Gastrocnemius medialis (tissue), 4 donors: ENCODE results near the gene PAX2. TPM values are rescaled to one million over a fixed set of nuclear protein-coding genes. Genes with fewer than 3 reads are reported as not detected.

ENCODE experiments used
- ATAC-seq, 2 donors: fragments of 150-250 bp; one replicate each; pipeline ENCODE4 v1.9.1; 2016
- DNase-seq, 2 donors: peaks; one replicate each; pipeline ENCODE4 v3.0.0-alpha.2; 2019
- H3K27ac ChIP-seq, 4 donors: fragments of 200-600 bp; sonication (generic); 1 replicate in 1 of 4; 2 replicates in 3 of 4; pipeline ENCODE4 v1.5.1; 2016 to 2018; ENCODE audit warnings: mild to moderate bottlenecking in 2 of 4, moderate library complexity in 1 of 4
- H3K27me3 ChIP-seq, 3 donors: fragments of 200-600 bp; sonication (generic) in 2 of 3; 1 replicate in 1 of 3; 2 replicates in 2 of 3; pipeline versions ENCODE4 v1.5.1 to v1.6.0; 2016 to 2019; ENCODE audit warnings: mild to moderate bottlenecking in 1 of 3, moderate library complexity in 1 of 3
- H3K36me3 ChIP-seq, 2 donors: fragments of 200-600 bp; sonication (generic) in 1 of 2; one replicate each; pipeline ENCODE4 v1.5.1; 2017 to 2018
- H3K4me1 ChIP-seq, 2 donors: fragments of 200-600 bp; sonication (generic) in 1 of 2; one replicate each; pipeline ENCODE4 v1.5.1; 2016 to 2017; ENCODE audit warnings: mild to moderate bottlenecking in 2 of 2
- H3K4me3 ChIP-seq, 4 donors: fragments of 200-600 bp; sonication (generic) in 3 of 4; 1 replicate in 1 of 4; 2 replicates in 3 of 4; pipeline ENCODE4 v1.5.1; 2016 to 2019; ENCODE audit warnings: mild to moderate bottlenecking in 2 of 4
- H3K9me3 ChIP-seq, 3 donors: fragments of 200-600 bp; sonication (generic) in 2 of 3; 1 replicate in 1 of 3; 2 replicates in 2 of 3; pipeline ENCODE4 v1.5.1; 2016 to 2019
- POLR2A ChIP-seq, 2 donors: fragments of 450-650 bp; IDR thresholded peaks; one replicate each; pipeline ENCODE4 v1.6.1; 2017; ENCODE audit warnings: antibody characterized with exemption in 2 of 2, mild to moderate bottlenecking in 2 of 2, moderate library complexity in 2 of 2
- in situ Hi-C, 4 donors: fragments of 200-750 bp; cut with MboI; loops; one replicate each; pipeline versions ENCODE4 v1.15.0 to v1.8.0; 2017; ENCODE audit warnings: low sequenced_read_pairs in 4 of 4
- intact Hi-C: fragments of 100-400 bp; cut with DNase I; formaldehyde crosslinking; loops from one replicate; pipeline ENCODE4 v1.15.1; 2023; ENCODE audit warnings: low total_unique reads
- total RNA-seq, 4 donors: library from RNA; depleted of rRNA; stranded (reverse); fragments of >200 nt; gene quantifications; one replicate each; pipeline versions ENCODE4 v1.1.0 to v1.2.3, GENCODE V29; 2016
- TF ChIP-seq, protein P1 (sequence below), 5 experiments: fragments of 450-650 bp in 3 of 5; fragments of 200-600 bp in 2 of 5; sonication (generic) in 2 of 5; IDR thresholded peaks in 4 of 5; conservative IDR thresholded peaks in 1 of 5; 1 replicate in 4 of 5; 2 replicates in 1 of 5; pipeline ENCODE4 v1.5.1; 2016 to 2019; ENCODE audit warnings: antibody characterized with exemption in 5 of 5, mild to moderate bottlenecking in 3 of 5, moderate library complexity in 3 of 5

PAX2 gene
- total RNA-seq, 4 donors from 2014 or later, result not detected

- ATAC-seq, result no peak
- no peak for DNase-seq
- H3K27ac ChIP-seq, result no peak overlapping the region
- no peak overlapping the region for H3K4me3 ChIP-seq
- no peak for TF ChIP-seq POLR2A (IDR thresholded peaks at IDR 0.05)
- TF ChIP-seq, protein P1, sequence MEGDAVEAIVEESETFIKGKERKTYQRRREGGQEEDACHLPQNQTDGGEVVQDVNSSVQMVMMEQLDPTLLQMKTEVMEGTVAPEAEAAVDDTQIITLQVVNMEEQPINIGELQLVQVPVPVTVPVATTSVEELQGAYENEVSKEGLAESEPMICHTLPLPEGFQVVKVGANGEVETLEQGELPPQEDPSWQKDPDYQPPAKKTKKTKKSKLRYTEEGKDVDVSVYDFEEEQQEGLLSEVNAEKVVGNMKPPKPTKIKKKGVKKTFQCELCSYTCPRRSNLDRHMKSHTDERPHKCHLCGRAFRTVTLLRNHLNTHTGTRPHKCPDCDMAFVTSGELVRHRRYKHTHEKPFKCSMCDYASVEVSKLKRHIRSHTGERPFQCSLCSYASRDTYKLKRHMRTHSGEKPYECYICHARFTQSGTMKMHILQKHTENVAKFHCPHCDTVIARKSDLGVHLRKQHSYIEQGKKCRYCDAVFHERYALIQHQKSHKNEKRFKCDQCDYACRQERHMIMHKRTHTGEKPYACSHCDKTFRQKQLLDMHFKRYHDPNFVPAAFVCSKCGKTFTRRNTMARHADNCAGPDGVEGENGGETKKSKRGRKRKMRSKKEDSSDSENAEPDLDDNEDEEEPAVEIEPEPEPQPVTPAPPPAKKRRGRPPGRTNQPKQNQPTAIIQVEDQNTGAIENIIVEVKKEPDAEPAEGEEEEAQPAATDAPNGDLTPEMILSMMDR (IDR thresholded peaks at IDR 0.05 in 4 of 5, conservative IDR thresholded peaks at IDR 0.05 in 1 of 5), result no peak
- H3K36me3 ChIP-seq, result no peaks in the 10 kb centered on the region
- H3K4me1 ChIP-seq, result no peaks in the 10 kb centered on the region
- intact Hi-C loops (no loop called here), in situ Hi-C loops (no loop called here)
- peaks cover 0 to 15% (median 9%) of the 10 kb centered on the region in 3 donors for H3K27me3 ChIP-seq
- no peaks in the 10 kb centered on the region for H3K9me3 ChIP-seq
Observed at GRCh38 chr10:100858747-100859483, 113.5 kb downstream of the PAX2 start.

DNA sequence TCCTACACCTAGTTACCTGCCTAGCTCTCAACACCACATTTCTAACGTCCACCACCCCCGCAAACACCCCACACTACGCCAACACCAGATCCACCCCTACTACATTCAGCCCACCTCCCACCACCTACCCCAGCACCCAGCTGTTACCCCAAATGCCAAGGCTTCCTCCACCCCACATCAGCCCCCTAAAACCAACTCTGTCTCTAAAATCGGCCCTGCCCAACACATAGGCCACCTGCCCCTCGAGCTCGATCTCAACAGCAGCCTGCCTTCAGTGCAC, 114.0 kb downstream of the PAX2 start:
- no peaks in the 10 kb centered on the region for H3K9me3 ChIP-seq
- no peaks in the 10 kb centered on the region for H3K4me1 ChIP-seq
- no peaks in the 10 kb centered on the region for H3K36me3 ChIP-seq
- H3K27me3 ChIP-seq, result peaks cover 0 to 15% (median 9%) of the 10 kb centered on the region in 3 donors
- intact Hi-C loops (no loop called here), in situ Hi-C loops (no loop called here)
- TF ChIP-seq, protein P1 (IDR thresholded peaks at IDR 0.05 in 4 of 5, conservative IDR thresholded peaks at IDR 0.05 in 1 of 5), result no peak
- no peak for TF ChIP-seq POLR2A (IDR thresholded peaks at IDR 0.05)
- ATAC-seq (no peak), DNase-seq (no peak)
- H3K4me3 ChIP-seq, result no peak overlapping the region
- no peak overlapping the region for H3K27ac ChIP-seq

DNA sequence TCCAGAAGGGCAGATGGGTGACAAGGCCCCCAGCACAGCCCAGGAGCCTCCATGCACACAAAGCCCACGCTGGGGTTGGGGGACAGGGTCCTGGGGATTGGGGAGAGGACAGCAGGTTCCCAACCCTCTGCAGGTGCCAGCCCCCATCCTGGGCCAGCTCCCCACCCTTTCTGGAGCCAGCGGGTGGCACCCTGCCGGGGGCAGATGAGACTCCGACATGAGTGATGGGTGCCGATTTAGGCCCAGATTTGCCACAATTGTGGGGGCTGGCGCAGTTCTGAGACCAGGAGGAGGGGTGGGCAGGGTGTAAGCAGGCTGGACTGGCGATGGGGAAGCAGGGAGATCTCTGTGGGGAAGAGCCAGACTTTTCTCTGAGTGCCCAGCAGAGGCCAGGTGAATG, 118.1 kb downstream of the PAX2 start:
- Histone ChIP-seq H3K4me1 (no peaks in the 10 kb centered on the region), H3K27ac (no peak overlapping the region), H3K36me3 (no peaks in the 10 kb centered on the region), H3K4me3 (no peak overlapping the region), H3K9me3 (no peaks in the 10 kb centered on the region), H3K27me3 (peaks cover 3 to 15% (median 7%) of the 10 kb centered on the region in 3 donors)
- intact Hi-C loops (no loop called here), in situ Hi-C loops (no loop called here)
- DNase-seq (no peak), ATAC-seq (no peak)
- TF ChIP-seq, protein P1 (IDR thresholded peaks at IDR 0.05 in 4 of 5, conservative IDR thresholded peaks at IDR 0.05 in 1 of 5), result no peak
- TF ChIP-seq POLR2A (IDR thresholded peaks at IDR 0.05), result no peak

DNA sequence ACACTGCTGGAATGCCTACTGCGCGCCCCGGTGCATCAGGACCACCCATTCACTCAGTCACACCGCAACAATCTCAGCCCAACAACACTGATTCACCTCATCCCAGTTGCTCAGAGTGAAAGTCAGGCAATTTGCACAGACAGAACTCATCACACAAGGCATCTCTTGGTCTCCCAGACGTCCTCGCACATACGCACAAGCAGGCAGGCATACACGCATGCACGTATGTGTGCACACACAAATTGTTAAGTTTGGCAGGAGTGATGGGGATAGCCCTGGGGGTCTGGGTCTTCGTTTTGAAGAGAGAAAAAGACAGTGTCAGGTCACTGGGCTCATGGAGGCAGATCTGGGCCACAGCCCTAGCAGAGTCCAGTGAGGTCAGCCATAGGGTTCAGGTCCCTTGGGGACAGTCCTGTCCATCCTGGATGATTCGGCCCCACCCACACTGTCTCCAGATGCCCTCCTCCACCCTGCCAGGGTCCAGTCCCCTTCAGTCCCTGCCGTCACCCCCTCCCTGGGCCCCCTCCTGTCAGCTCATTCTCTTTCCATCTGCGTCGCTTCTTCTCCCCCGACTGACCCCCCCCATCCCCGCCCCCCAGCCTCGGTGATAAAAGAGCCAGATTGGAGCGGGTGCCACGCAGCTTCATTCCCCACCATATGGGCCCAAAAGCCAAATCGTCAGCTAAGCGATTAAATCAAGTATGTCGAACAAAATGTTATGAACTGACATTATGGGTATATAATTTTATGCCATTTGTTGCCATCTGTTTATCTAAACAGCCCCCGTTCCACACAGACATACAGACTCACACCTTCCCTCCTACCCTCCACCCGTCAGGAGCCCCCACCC, 118.9 kb downstream of the PAX2 start:
- in situ Hi-C loops, result no loop called here
- H3K27ac ChIP-seq, result no peak overlapping the region
- H3K4me1 ChIP-seq, result no peaks in the 10 kb centered on the region
- H3K4me3 ChIP-seq, result no peak overlapping the region
- no peaks in the 10 kb centered on the region for H3K9me3 ChIP-seq
- peaks cover 3 to 12% (median 7%) of the 10 kb centered on the region in 3 donors for H3K27me3 ChIP-seq
- TF ChIP-seq, protein P1 (IDR thresholded peaks at IDR 0.05 in 4 of 5, conservative IDR thresholded peaks at IDR 0.05 in 1 of 5), result no peak
- no peak for TF ChIP-seq POLR2A (IDR thresholded peaks at IDR 0.05)
- ATAC-seq (no peak), DNase-seq (no peak)
- intact Hi-C loops, result no loop called here
- no peaks in the 10 kb centered on the region for H3K36me3 ChIP-seq
